Skeletal muscle tissue (tissue), 1 donor: ENCODE results near the gene ELP2. TPM values are rescaled to one million over a fixed set of nuclear protein-coding genes. Genes with fewer than 3 reads are reported as not detected.

Source experiments
- total RNA-seq: library from RNA; depleted of rRNA; stranded (reverse); fragments of >200 nt; gene quantifications from one replicate; pipeline ENCODE4 v1.2.3, GENCODE V29; 2014

ELP2 gene
- total RNA-seq, 1 donor from 2014 or later, result 156 TPM

Other genes starting within 250 kb of the ELP2 start
- gene RPRD1A, start 62.3 kb upstream of the ELP2 start, total RNA-seq, result 35.0 TPM
- 35.5 TPM for gene SLC39A6, start 559 bp upstream of the ELP2 start, total RNA-seq
- gene MOCOS, start 57.6 kb downstream of the ELP2 start, total RNA-seq, result 0.52 TPM
- gene FHOD3, start 167.8 kb downstream of the ELP2 start, total RNA-seq, result 15.7 TPM